Cardiac muscle cell (in vitro differentiated cells and primary cell): ENCODE results near the gene ACAT2. TPM values are rescaled to one million over a fixed set of nuclear protein-coding genes. Genes with fewer than 3 reads are reported as not detected.
"Not testable (repeated sequence)": the region's sequence is repeated elsewhere in the genome, so short reads cannot be mapped to it uniquely, and the experiment has no call there.

ENCODE experiments used
- DNase-seq, 2 donors: peaks; one replicate each; pipeline versions ENCODE4 v3.0.0 to v3.0.0-alpha.2; 2010 to 2017; ENCODE audit warnings: low read depth in 1 of 2, low spot score in 1 of 2
- H3K27ac ChIP-seq: fragments of 200-600 bp; sonication (generic); 2 replicates; pipeline ENCODE4 v1.5.1; 2016
- H3K27me3 ChIP-seq: fragments of 200-600 bp; sonication (generic); 2 replicates; pipeline ENCODE4 v1.6.0; 2016; ENCODE audit warnings: control low read depth
- H3K36me3 ChIP-seq: fragments of 200-600 bp; sonication (generic); 2 replicates; pipeline ENCODE4 v1.5.1; 2016; ENCODE audit warnings: control low read depth
- H3K4me1 ChIP-seq: fragments of 200-600 bp; sonication (generic); 2 replicates; pipeline ENCODE4 v1.8.1; 2017; ENCODE audit warnings: low read depth, mild to moderate bottlenecking, mixed run types
- H3K4me3 ChIP-seq: fragments of 200-600 bp; sonication (generic); 2 replicates; pipeline ENCODE4 v1.5.1; 2016; ENCODE audit warnings: mild to moderate bottlenecking
- H3K9me3 ChIP-seq: fragments of 200-600 bp; sonication (generic); 2 replicates; pipeline ENCODE4 v1.5.1; 2017; ENCODE audit warnings: low read depth, mild to moderate bottlenecking, control low read depth
- polyA plus RNA-seq: library from polyadenylated mRNA; unstranded; fragments of >200 nt; fragmentation: Nextera tagmentation; extraction: Ambion mirVana; gene quantifications from 2 replicates; pipeline ENCODE4 v1.2.1, GENCODE V29; 2016
- total RNA-seq: library from RNA; depleted of rRNA; stranded (reverse); fragments of >200 nt; gene quantifications from 2 replicates; pipeline ENCODE4 v1.2.3, GENCODE V29; 2016
- TF ChIP-seq, protein P1 (sequence below): IDR thresholded peaks from 2 replicates; pipeline ENCODE4 v1.5.1; 2012; ENCODE audit warnings: low read depth, mild to moderate bottlenecking, low read length

ACAT2 gene
- total RNA-seq (14.2 and 59.1 TPM in 2 replicates), polyA plus RNA-seq (45.7 and 179 TPM in 2 replicates)

DNA sequence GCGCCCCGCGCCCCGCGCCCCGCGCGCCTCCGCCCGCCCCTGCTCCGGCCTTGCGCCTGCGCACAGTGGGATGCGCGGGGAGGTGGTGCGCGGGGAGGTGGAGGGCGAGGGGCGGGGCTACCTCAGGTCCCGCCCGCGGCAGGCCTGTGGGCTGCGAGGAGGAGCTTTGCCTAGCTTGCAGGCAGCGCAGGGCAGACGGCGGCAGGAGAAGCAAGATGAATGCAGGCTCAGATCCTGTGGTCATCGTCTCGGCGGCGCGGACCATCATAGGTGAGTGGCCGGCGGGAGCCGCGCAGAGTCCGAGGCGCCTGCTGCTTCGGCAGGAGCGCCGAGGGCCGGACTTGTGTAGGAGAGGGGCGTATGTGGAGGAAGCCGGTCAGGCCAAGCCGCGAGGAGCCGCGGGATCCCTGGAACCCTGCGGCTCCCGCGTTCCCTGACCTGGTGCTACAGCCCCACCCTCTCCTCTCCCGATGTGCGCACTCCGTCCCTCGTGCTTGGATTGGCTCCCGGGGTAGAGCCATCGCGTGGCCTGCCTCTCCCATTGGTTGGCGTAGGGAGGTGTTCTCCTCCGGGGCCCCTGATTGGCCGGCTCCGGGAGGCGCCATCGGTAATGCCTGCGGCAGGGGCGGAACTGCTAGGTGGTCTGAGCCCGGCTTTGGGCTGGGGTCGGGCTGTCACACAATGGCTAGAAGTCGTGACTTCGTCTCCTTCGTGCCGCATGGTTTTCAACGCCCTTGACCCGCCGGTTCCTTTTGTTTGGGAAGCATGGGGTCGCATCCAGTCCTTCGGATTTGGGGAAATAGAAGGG is at the start of gene ACAT2:
Gene ACAT2, plus strand, starts transcription at position 173 of the 808 bp plus-strand sequence. Its CDS starts 43 bp downstream, at position 216.
- peaks cover 28% of the 10 kb centered on the region for H3K36me3 ChIP-seq
- no peaks in the 10 kb centered on the region for H3K9me3 ChIP-seq

DNA sequence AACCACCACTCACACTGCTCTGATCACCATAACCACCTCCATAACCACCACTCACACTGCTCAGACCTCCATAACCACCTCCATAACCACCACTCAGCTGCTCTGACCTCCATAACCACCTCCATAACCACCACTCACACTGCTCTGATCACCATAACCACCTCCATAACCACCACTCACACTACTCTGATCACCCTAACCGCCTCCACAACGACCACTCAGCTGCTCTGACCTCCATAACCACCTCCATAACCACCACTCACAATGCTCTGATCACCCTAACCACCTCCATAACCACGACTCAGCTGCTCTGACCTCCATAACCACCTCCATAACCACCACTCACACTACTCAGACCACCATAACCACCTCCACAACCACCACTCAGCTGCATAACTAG is 49.5 kb upstream of the ACAT2 start:
- not testable (repeated sequence) for H3K27ac ChIP-seq, DNase-seq, H3K4me1 ChIP-seq, H3K36me3 ChIP-seq, H3K27me3 ChIP-seq, H3K4me3 ChIP-seq, H3K9me3 ChIP-seq

More for the DNA sequence above, at the start of gene ACAT2:
- H3K4me3 ChIP-seq: peak within 1 kb of the TSS; percentile 45
- H3K27me3 ChIP-seq: no peaks in the 10 kb centered on the region
- peak within 1 kb of the TSS; percentile 89 for H3K27ac ChIP-seq
- peaks cover 16% of the 10 kb centered on the region for H3K4me1 ChIP-seq
- TF ChIP-seq, protein P1, sequence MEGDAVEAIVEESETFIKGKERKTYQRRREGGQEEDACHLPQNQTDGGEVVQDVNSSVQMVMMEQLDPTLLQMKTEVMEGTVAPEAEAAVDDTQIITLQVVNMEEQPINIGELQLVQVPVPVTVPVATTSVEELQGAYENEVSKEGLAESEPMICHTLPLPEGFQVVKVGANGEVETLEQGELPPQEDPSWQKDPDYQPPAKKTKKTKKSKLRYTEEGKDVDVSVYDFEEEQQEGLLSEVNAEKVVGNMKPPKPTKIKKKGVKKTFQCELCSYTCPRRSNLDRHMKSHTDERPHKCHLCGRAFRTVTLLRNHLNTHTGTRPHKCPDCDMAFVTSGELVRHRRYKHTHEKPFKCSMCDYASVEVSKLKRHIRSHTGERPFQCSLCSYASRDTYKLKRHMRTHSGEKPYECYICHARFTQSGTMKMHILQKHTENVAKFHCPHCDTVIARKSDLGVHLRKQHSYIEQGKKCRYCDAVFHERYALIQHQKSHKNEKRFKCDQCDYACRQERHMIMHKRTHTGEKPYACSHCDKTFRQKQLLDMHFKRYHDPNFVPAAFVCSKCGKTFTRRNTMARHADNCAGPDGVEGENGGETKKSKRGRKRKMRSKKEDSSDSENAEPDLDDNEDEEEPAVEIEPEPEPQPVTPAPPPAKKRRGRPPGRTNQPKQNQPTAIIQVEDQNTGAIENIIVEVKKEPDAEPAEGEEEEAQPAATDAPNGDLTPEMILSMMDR: no peak
- DNase-seq: peak; percentile 96 to 97

DNA sequence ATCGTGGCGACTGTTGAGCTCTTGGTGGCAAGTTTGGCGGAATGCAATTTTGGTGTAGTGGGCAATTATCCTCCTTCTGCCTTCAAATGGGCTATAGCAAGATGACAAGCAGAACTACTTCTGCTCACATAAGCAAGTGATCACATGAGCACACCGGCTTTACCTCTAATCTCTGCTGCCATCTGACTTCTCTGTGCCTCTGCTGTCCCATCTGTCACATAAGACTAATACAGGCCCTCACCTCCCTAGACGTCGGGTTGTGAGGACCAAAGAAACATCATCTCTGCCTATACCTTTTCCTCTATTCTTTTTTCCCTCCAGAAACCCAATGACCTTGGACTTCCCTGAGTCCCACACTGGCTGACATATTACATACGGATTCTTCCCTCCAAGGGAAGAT is 47.9 kb upstream of the ACAT2 start:
- TF ChIP-seq, protein P1: no peak
- Histone ChIP-seq H3K36me3 (no peaks in the 10 kb centered on the region), H3K4me1 (no peaks in the 10 kb centered on the region), H3K4me3 (no peak overlapping the region), H3K27me3 (no peaks in the 10 kb centered on the region), H3K9me3 (no peaks in the 10 kb centered on the region), H3K27ac (no peak overlapping the region)
- DNase-seq: no peak

DNA sequence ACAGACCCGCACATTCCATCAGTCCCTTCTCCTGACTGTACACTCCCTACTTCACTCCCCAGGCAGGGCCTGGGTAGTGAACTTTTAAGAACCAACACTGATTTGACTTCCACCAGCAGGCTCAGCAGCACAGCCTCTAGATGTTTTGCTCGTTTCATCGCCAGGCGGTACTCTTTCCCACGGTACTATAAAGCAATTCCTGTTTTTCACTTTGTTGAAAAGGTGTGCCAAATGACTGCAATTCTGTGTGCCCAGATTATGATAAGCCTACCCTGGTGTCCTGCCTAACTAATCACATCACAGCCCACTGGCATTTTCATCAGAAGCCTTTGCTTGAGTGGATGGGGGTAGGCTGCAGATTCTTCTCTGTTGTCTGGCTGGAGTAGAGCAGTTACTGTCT is 47.4 kb upstream of the ACAT2 start:
- Histone ChIP-seq H3K4me1 (no peaks in the 10 kb centered on the region), H3K4me3 (no peak overlapping the region), H3K27me3 (no peaks in the 10 kb centered on the region), H3K27ac (no peak overlapping the region), H3K36me3 (no peaks in the 10 kb centered on the region), H3K9me3 (no peaks in the 10 kb centered on the region)
- no peak for DNase-seq
- TF ChIP-seq, protein P1: no peak

DNA sequence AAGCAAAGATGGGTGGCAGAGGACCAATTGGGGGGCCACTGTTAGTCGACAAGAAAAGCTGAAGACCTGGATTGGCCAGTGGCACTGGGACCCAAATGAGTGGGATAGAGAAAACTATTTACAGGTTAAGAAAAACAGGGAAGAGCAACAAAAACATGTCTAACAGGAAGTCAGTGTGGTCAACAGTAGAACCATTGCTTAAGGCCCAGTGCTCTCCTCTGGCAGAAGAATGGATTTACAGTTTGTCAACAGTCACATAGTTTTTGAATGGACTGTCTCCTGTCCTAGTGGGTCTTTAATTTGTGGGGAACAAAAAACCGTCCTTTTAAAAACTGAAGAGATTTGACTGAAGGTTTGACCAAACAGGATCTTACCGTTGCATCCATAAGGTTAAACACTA is 46.7 kb upstream of the ACAT2 start:
- Histone ChIP-seq H3K4me1 (no peaks in the 10 kb centered on the region), H3K4me3 (no peak overlapping the region), H3K9me3 (no peaks in the 10 kb centered on the region), H3K27ac (no peak overlapping the region), H3K36me3 (no peaks in the 10 kb centered on the region), H3K27me3 (no peaks in the 10 kb centered on the region)
- no peak for DNase-seq
- TF ChIP-seq, protein P1: no peak

DNA sequence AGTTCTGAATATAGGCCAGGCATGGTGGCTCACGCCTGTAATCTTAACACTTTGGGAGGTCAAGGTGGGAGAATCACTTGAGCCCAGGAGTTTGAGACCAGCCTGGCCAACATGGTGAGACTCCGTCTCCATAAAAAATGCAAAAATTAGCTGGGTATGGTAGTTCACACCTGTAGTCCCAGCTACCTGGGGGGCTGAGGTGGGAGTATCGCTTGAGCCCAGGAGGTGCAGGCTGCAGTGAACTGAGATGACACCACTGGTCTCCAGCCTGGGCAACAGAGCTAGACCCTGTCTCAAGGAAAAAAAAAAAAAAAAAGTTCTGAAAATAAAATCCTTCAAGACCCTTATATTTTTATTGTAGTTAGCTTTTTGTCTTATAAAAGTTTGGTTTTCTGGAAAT is 46.2 kb upstream of the ACAT2 start:
- no peak for DNase-seq
- Histone ChIP-seq H3K4me1 (no peaks in the 10 kb centered on the region), H3K9me3 (no peaks in the 10 kb centered on the region), H3K4me3 (no peak overlapping the region), H3K27ac (no peak overlapping the region), H3K36me3 (no peaks in the 10 kb centered on the region), H3K27me3 (no peaks in the 10 kb centered on the region)
- TF ChIP-seq, protein P1: no peak
